ENCODE measurements around the gene PCNT.
"Not testable (repeated sequence)": the region's sequence is repeated elsewhere in the genome, so short reads cannot be mapped to it uniquely, and the experiment has no call there.

PCNT gene

GRCh38 chr21:46363698-46364097 is 39.7 kb downstream of the PCNT start:
- DNase-seq = no peak

DNA sequence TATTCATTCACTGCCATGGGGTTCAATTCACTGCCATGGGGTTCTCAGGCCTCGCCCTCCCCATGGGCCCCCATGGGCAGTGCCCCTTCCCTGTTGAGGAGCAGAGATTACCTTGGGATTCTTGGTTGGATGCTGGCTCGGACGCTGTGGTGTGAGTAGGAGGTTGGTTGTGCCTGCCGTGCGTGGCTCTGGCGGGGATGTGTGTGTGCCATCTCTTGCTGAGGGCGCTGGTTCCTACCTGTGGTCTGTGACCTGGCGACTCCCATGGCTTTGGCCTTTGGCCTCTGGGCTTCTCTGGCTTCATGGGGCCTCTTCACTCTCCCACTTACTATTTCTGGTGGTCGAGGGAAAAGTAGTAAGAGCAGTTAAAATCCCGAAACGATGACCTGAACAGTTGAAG is 42.1 kb downstream of the PCNT start:
- no peak for DNase-seq

- no peak for DNase-seq
These were observed 42.6 kb downstream of the PCNT start for GRCh38 chr21:46366561-46366960.

GRCh38 chr21:46366966-46367365 is 43.0 kb downstream of the PCNT start:
- DNase-seq = no peak

GRCh38 chr21:46368533-46369285 is 44.8 kb downstream of the PCNT start:
- DNase-seq = no peak

GRCh38 chr21:46369520-46370235 is 45.7 kb downstream of the PCNT start:
- DNase-seq = no peak

- DNase-seq = no peak
These were observed 47.5 kb downstream of the PCNT start for GRCh38 chr21:46371204-46372013.

- no peak for DNase-seq
These were observed 48.1 kb downstream of the PCNT start for GRCh38 chr21:46372014-46372485.

DNA sequence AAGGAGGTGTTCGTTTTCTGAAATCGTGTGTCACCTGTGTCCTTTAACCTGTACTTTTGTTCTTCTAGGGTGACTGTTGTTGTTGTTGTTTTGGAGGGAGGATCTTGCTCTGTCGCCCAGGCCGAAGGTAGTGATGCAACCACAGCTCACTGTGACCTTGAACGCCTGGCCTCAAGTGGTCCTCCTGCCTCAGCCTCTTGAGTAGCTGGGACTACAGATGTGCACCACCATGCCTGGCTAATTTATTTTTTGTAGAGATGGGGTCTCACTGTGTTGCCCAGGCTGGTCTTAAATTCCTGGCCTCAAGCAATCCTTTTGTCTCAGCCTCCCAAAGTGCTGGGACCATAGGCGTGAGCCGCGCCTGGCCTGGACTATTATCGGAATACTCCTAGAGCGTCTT is 49.0 kb downstream of the PCNT start:
- DNase-seq = not testable (repeated sequence)

- DNase-seq = no peak
These were observed 50.9 kb downstream of the PCNT start for GRCh38 chr21:46374761-46375389.

DNA sequence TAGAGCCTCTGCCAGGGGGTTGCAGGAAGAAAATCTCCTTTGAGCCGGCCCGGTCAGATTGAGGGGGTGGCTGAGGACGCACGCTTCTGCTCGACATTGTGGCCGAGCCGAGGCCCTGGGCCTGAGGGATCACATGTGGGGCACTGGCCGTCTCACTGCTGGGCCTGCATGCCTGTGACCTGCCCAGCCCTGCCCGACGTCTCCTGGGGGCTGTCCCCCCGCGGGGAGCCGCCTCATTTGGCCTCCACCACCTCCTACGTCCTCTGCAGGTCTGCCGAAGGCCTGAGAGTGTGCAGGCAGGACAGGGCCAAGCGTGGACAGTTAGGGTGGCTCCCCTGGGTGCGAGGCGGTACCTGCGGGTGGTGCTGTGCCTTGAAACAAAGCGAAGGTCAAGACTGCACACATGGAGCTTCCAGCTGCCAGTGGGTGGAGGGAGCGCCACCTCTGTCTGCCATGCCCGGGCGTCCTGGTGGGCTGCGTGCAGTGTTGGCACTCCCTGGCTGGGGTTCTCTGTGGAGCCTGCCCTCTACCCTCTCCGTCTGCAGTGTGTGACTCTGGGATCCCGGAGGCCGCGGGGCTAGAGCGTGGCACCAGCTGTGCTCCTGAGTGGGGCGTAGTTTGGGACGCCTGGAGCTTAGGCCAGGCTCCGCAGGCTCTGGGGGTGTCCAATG is 51.7 kb downstream of the PCNT start:
- no peak for DNase-seq

DNA sequence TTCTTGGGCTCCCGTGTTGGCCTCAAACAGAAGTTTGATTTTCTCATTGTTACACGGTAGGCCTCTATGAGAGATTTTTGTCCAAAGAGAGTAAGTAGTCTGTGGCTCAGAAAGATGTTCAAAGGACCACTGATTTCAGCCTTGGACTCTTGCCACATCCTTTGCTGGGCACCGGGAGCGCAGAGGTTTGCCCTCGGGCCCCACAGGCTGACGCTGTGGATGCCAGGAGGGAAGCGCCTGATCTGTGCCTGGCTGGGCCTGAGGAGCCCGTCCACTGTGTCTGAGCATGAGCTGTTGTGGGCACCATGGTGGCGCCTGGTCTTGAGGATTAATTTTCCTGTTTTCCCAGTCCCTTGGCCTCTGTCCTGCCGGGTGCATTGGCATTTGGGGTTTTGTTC is 52.3 kb downstream of the PCNT start:
- DNase-seq = no peak

- DNase-seq = no peak
These were observed 53.0 kb downstream of the PCNT start for GRCh38 chr21:46376856-46377453.

DNA sequence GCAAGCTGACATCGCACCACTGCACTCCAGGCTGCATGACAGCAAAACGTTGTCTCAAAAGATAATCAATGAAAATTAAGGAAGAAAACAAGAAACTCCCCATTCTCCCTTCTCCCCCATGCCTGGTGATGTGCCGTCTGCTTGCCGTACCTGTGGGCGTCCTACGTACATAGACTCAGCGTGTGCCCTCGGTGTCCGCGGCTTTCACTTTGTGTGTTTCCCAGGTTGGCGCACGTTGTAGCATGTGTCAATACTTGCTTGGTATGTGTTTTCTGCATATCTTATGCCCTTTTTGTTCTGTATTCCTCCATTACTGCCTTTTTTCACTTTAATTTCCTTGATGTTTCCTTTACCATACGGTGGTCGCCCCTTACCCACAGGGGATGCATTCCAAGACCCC is 53.8 kb downstream of the PCNT start:
- no peak for DNase-seq

GRCh38 chr21:46379105-46379504 is 55.1 kb downstream of the PCNT start:
- no peak for DNase-seq

DNA sequence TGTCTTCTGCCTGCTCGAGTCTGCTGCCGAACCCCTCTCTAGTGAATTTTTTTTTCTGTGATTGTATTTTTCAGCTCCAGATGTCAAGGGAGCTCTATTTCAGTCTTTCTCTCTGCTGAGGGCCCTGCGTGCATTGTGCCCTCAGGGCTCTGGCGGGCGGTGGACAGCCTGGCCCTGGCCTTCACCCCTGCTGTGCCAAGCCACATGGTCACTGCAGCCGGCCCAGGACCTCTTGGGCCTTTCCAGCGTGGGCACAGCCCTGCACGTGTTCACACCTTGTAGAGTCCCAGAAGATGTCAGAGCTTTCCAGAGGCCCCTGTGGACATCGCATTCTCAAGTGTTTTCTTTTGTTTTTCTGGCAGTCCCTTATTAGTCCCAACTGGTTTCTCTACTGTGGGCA is 55.7 kb downstream of the PCNT start:
- DNase-seq = no peak

- no peak for DNase-seq
These were observed 57.6 kb downstream of the PCNT start for GRCh38 chr21:46381541-46381940.

GRCh38 chr21:46384556-46384955 is 60.6 kb downstream of the PCNT start:
- no peak for DNase-seq

DNA sequence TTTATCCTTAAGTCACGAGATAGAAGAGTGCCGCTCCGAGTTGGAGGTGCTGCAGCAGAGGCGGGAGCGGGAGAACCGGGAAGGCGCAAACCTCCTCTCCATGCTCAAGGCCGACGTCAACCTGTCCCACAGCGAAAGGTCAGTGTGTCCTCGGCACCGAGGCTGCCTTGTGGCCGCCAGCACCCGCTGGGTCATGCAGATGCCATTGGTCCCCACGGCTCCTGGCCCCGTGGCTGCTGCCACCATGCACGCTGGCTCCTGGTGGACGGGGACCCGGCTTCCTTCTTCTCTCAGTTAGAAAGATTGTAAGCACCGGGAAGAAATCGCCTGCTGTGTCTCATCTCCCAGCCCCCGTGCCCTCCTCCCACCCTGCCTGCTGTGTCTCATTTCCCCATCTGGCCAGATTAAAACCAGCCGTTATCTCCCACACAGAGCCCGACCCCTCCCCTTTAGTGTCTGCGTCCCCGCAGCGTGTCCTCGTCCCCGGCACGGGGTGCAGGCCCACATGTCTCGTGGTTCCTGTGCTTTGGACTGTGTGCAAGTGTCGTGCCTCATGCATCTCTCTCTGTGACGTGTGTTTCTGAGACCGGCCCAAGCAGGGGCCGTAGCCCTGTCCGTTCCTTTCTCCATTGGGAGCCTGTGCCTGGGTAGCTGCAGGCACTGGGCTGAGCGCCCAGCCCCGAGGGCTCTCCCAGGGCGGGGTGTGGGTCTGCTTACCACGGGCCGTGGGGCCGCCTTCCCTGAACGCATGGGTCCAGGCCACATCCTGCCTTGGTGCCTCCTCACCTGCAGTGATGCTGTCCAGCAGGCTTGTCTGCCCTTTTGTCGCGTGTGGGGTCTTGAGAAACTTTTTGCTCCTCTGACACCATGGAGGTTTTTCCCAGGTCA is 62.1 kb downstream of the PCNT start:
- DNase-seq = no peak

DNA sequence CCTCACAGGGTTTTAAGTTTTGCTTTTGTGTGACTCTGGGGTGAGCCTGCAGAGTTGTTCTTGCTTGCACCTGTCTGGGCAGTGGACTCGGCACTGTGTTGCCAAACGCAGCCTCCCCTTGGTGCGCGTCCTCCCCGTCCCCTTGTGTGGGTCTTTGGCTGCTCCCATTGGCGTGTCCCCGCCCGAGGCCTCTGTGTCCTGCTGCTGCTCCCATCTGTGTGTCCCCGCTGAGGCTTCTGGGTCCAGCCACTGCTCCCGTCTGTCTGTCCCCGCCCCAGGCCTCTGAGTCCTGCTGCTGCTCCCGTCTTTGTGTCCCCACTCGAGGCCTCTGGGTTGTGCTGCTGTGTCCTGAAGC is 62.8 kb downstream of the PCNT start:
- DNase-seq = no peak

DNA sequence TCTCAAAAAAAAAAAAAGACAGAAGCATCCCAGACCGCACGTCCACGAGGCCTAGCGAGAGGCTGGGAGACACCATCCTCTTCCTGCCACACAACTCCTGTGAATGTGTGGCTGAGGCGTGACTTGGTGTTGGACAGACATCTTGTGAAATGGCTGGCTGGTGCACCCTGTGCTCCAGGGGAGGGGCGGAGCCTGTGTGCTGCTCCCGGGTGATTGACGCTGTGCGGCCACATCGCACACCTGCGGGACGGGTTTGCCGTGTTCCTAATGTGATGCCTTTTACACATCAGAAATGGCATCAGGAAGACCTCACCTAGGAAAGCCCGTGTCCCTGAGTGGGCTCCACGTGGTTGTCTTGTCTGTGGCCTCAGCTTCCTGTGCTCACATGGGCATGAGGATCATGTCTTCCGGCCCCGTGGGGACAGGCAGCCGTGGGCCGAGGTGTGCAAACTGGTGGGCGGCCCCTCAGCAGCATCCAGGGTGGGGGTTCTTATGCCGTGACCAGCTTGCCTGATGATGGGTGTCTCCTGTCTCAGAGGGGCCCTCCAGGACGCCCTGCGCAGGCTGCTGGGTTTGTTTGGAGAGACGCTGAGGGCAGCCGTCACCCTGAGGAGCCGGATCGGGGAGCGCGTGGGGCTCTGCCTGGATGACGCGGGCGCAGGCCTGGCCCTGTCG is 64.4 kb downstream of the PCNT start:
- no peak for DNase-seq
